ENCODE measurements around the gene TGIF1.
A peak's percentile ranks its signal among the peaks of the same experiment; 100 is the strongest.

TGIF1 gene

GRCh38 chr18:3451989-3452749, 2.2 kb downstream of the TGIF1 start:
- peaks cover 31% of the 10 kb centered on the region for H3K36me3 ChIP-seq (ENCODE audit: insufficient read depth, insufficient read length, low read length)
- H3K27me3 ChIP-seq (ENCODE audit: insufficient read depth, insufficient read length), result no peaks in the 10 kb centered on the region
- TF ChIP-seq YY1 (IDR thresholded peaks at IDR 0.05; ENCODE audit: insufficient read depth, insufficient read length), result no peak
- TF ChIP-seq ZNF274 (IDR thresholded peaks at IDR 0.05; ENCODE audit: low read depth, low read length), result no peak
- H3K9me3 ChIP-seq (ENCODE audit: insufficient read depth, low read length), result no peaks in the 10 kb centered on the region
- DNase-seq (ENCODE audit: low read depth, low spot score), result no peak
- H3K4me1 ChIP-seq (ENCODE audit: insufficient read depth, insufficient read length), result peaks cover 5% of the 10 kb centered on the region
- peak overlapping the region; percentile 92 for H3K9ac ChIP-seq (ENCODE audit: insufficient read length, low read depth)
- peak overlapping the region; percentile 91 for H3K4me3 ChIP-seq (ENCODE audit: insufficient read length, low read depth)

- Histone ChIP-seq H3K9ac (ENCODE audit: insufficient read length, low read depth) (peak overlapping the region; percentile 92), H3K27me3 (ENCODE audit: insufficient read depth, insufficient read length) (no peaks in the 10 kb centered on the region), H3K4me3 (ENCODE audit: insufficient read length, low read depth) (peak overlapping the region; percentile 91), H3K9me3 (ENCODE audit: insufficient read depth, low read length) (no peaks in the 10 kb centered on the region), H3K36me3 (ENCODE audit: insufficient read depth, insufficient read length, low read length) (peaks cover 38% of the 10 kb centered on the region), H3K4me1 (ENCODE audit: insufficient read depth, insufficient read length) (peaks cover 5% of the 10 kb centered on the region)
- no peak for DNase-seq (ENCODE audit: low read depth, low spot score)
- TF ChIP-seq ZNF274 (IDR thresholded peaks at IDR 0.05; ENCODE audit: low read depth, low read length) (no peak), SUZ12 (IDR thresholded peaks at IDR 0.05; ENCODE audit: extremely low read depth, insufficient read depth, insufficient read length) (no peak), YY1 (IDR thresholded peaks at IDR 0.05; ENCODE audit: insufficient read depth, insufficient read length) (no peak)
These were observed 3.0 kb downstream of the TGIF1 start for GRCh38 chr18:3452750-3453539.

- Histone ChIP-seq H3K9ac (ENCODE audit: insufficient read length, low read depth) (peak overlapping the region; percentile 92), H3K4me1 (ENCODE audit: insufficient read depth, insufficient read length) (peaks cover 5% of the 10 kb centered on the region), H3K4me3 (ENCODE audit: insufficient read length, low read depth) (peak overlapping the region; percentile 91)
These were observed 3.8 kb downstream of the TGIF1 start for GRCh38 chr18:3453540-3454364.

DNA sequence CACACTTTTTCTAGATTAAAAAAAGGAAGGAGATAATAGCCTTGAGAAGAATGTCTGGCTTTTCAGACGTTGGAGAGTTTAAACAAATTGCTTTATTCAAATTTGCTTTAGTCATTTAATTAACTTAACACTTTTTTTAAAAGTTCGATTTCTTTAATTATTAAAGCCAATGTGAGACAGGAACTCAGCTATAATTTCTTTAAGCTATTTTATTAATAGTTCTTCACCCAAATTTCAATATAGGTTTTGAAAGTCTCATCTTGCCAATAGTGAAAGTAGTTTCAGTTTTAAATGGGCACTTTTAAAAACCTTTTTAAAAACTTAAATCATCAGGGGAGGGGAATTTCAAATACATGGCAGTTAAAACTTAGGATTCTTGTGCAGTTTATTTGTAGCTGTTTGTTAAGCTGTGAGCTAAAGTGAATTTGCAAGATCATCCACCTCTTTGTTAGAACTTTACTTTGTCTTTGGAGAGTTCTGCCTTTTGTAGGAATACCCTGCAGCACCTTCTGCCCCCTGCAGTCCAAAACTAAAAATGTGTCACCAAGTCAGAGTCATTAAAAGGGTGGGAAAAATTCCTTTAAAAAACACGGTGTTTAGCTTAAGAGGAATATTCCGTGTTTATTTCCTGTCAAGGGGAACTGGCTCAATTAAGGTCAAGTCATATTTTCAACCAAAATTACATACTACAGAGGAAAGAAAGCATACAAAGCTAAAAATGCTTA, 4.6 kb downstream of the TGIF1 start:
- Histone ChIP-seq H3K9ac (ENCODE audit: insufficient read length, low read depth) (peak overlapping the region; percentile 42), H3K9me3 (ENCODE audit: insufficient read depth, low read length) (no peaks in the 10 kb centered on the region), H3K36me3 (ENCODE audit: insufficient read depth, insufficient read length, low read length) (peaks cover 53% of the 10 kb centered on the region), H3K4me3 (ENCODE audit: insufficient read length, low read depth) (peak overlapping the region; percentile 91), H3K27me3 (ENCODE audit: insufficient read depth, insufficient read length) (no peaks in the 10 kb centered on the region), H3K4me1 (ENCODE audit: insufficient read depth, insufficient read length) (peaks cover 5% of the 10 kb centered on the region)
- TF ChIP-seq SUZ12 (IDR thresholded peaks at IDR 0.05; ENCODE audit: extremely low read depth, insufficient read depth, insufficient read length), result no peak
- no peak for TF ChIP-seq ZNF274 (IDR thresholded peaks at IDR 0.05; ENCODE audit: low read depth, low read length)
- no peak for TF ChIP-seq YY1 (IDR thresholded peaks at IDR 0.05; ENCODE audit: insufficient read depth, insufficient read length)
- no peak for DNase-seq (ENCODE audit: low read depth, low spot score)

More at GRCh38 chr18:3453540-3454364, 3.8 kb downstream of the TGIF1 start:
- Histone ChIP-seq H3K27me3 (ENCODE audit: insufficient read depth, insufficient read length) (no peaks in the 10 kb centered on the region), H3K9me3 (ENCODE audit: insufficient read depth, low read length) (no peaks in the 10 kb centered on the region), H3K36me3 (ENCODE audit: insufficient read depth, insufficient read length, low read length) (peaks cover 46% of the 10 kb centered on the region)
- TF ChIP-seq SUZ12 (IDR thresholded peaks at IDR 0.05; ENCODE audit: extremely low read depth, insufficient read depth, insufficient read length) (no peak), YY1 (IDR thresholded peaks at IDR 0.05; ENCODE audit: insufficient read depth, insufficient read length) (no peak), ZNF274 (IDR thresholded peaks at IDR 0.05; ENCODE audit: low read depth, low read length) (no peak)
- DNase-seq (ENCODE audit: low read depth, low spot score), result no peak

DNA sequence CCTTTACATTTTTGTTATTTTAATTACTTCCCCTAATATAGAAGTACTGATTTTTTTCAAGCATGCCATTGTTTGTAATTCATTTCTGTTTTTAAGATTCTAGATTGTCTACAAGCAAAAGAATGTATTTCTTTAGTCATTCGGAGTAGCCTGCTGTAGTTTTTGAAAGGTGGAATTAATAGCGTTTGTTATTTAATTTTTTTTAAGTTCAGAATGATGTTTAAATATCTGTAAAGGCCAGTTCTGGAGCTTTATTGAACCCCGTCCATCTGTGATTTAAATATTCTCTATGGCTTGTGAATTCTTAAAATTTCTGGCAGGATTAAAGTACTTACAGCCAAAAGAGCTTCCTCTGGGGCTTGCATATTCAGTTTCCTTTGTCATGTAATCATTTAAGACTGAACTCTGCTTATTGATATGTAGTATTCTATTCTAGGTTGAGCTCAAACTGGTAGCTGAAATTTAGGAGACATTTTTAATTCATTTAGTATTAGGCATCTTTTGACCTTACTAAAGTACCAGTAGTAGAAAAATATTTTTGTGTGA, 5.2 kb downstream of the TGIF1 start:
- no peaks in the 10 kb centered on the region for H3K27me3 ChIP-seq (ENCODE audit: insufficient read depth, insufficient read length)
- H3K36me3 ChIP-seq (ENCODE audit: insufficient read depth, insufficient read length, low read length), result peaks cover 54% of the 10 kb centered on the region
- TF ChIP-seq SUZ12 (IDR thresholded peaks at IDR 0.05; ENCODE audit: extremely low read depth, insufficient read depth, insufficient read length) (no peak), YY1 (IDR thresholded peaks at IDR 0.05; ENCODE audit: insufficient read depth, insufficient read length) (no peak), ZNF274 (IDR thresholded peaks at IDR 0.05; ENCODE audit: low read depth, low read length) (no peak)
- peaks cover 5% of the 10 kb centered on the region for H3K4me1 ChIP-seq (ENCODE audit: insufficient read depth, insufficient read length)
- H3K9ac ChIP-seq (ENCODE audit: insufficient read length, low read depth), result peak overlapping the region; percentile 67
- no peaks in the 10 kb centered on the region for H3K9me3 ChIP-seq (ENCODE audit: insufficient read depth, low read length)
- no peak overlapping the region for H3K4me3 ChIP-seq (ENCODE audit: insufficient read length, low read depth)
- no peak for DNase-seq (ENCODE audit: low read depth, low spot score)

GRCh38 chr18:3455907-3456685, 6.1 kb downstream of the TGIF1 start:
- peak overlapping the region; percentile 6 for H3K4me3 ChIP-seq (ENCODE audit: insufficient read length, low read depth)
- H3K9ac ChIP-seq (ENCODE audit: insufficient read length, low read depth), result peak overlapping the region; percentile 67

More at GRCh38 chr18:3455907-3456685, 6.1 kb downstream of the TGIF1 start:
- peaks cover 5% of the 10 kb centered on the region for H3K4me1 ChIP-seq (ENCODE audit: insufficient read depth, insufficient read length)
- DNase-seq (ENCODE audit: low read depth, low spot score), result no peak
- H3K36me3 ChIP-seq (ENCODE audit: insufficient read depth, insufficient read length, low read length), result peaks cover 46% of the 10 kb centered on the region
- no peaks in the 10 kb centered on the region for H3K27me3 ChIP-seq (ENCODE audit: insufficient read depth, insufficient read length)
- TF ChIP-seq YY1 (IDR thresholded peaks at IDR 0.05; ENCODE audit: insufficient read depth, insufficient read length) (no peak), SUZ12 (IDR thresholded peaks at IDR 0.05; ENCODE audit: extremely low read depth, insufficient read depth, insufficient read length) (no peak), ZNF274 (IDR thresholded peaks at IDR 0.05; ENCODE audit: low read depth, low read length) (no peak)
- no peaks in the 10 kb centered on the region for H3K9me3 ChIP-seq (ENCODE audit: insufficient read depth, low read length)

All from NT2/D1 (cell line).